ENCODE data around the gene SMCR8. TPM values are rescaled to one million over a fixed set of nuclear protein-coding genes. Genes with fewer than 3 reads are reported as not detected.

SMCR8 gene
- total and polyA plus RNA-seq, 2 of the 8 experiments (the other 6 are each of a cell fraction or from before 2014, with no cell fraction given): 6.9 to 18.5 TPM

DNA sequence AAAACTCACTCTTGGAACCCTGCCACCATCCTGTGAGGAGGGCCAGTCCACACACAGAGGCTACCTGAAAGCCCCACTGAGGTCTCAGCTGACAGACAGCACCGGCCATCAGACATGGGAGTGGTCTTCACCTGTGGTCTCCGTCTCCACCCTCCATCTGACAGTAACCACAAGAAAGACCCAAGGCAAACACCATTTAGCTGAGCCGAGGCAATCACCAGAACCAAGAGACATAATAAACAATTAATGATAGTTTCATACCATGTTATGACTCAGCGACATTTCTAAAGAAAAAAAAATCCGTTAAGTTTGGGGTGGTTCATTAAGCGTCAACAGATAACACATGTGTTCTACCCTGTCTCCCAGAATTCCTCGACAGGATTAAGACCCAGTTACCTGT, 56.4 kb downstream of the SMCR8 start:
- Histone ChIP-seq H4K20me1 (replicated peaks in 1 of 2; ENCODE audit: control insufficient read depth in 1 of 2, insufficient read depth in 2 of 2, low read length in 2 of 2) (no peaks in the 10 kb centered on the region), H3K36me3 (ENCODE audit: control insufficient read depth in 2 of 4, insufficient read depth in 4 of 4, low read length in 3 of 4) (no peaks in the 10 kb centered on the region), H3K79me1 (ENCODE audit: low read depth, low read length) (no peaks in the 10 kb centered on the region), H3K14ac (ENCODE audit: insufficient read length) (no peak overlapping the region), H2AK5ac (ENCODE audit: low read depth, low read length) (no peak overlapping the region), H3K4ac (replicated peaks; ENCODE audit: insufficient read length, low read depth, low read length) (no peak overlapping the region), H3K18ac (ENCODE audit: extremely low read depth, low read length) (no peak overlapping the region), H4K5ac (ENCODE audit: insufficient read length, low read depth, low read length) (no peak overlapping the region), H3K4me3 (ENCODE audit: extremely low read depth in 1 of 4, insufficient read depth in 2 of 4, low read depth in 3 of 4, low read length in 4 of 4) (no peak overlapping the region), H3K9ac (replicated peaks in 1 of 4; ENCODE audit: extremely low read depth in 1 of 4, low read depth in 3 of 4, low read length in 3 of 4) (no peak overlapping the region), H2BK15ac (ENCODE audit: low read length) (no peak overlapping the region), H3K27ac (ENCODE audit: low read depth, low read length) (no peak overlapping the region), H3K4me2 (ENCODE audit: insufficient read depth in 1 of 2, low read depth in 2 of 2, low read length in 2 of 2) (no peak overlapping the region), H2BK120ac (replicated peaks; ENCODE audit: low read depth, low read length) (no peak overlapping the region), H3K56ac (replicated peaks; ENCODE audit: insufficient read length, low read depth, low read length) (no peak overlapping the region), H2AFZ (ENCODE audit: low read length) (no peak overlapping the region), H3K23me2 (ENCODE audit: low read depth, low read length) (no peaks in the 10 kb centered on the region), H3K9me3 (ENCODE audit: insufficient read depth in 2 of 2, low read depth in 1 of 2, low read length in 1 of 2) (peaks cover 0 to 5% of the 10 kb centered on the region in 2 experiments; a peak in 1 of 4 replicates), H3K4me1 (replicated peaks in 1 of 4; ENCODE audit: control insufficient read depth in 3 of 4, insufficient read depth in 4 of 4, low read length in 3 of 4) (no peaks in the 10 kb centered on the region), H2BK12ac (ENCODE audit: low read depth, low read length) (no peak overlapping the region), H2BK5ac (ENCODE audit: low read depth, low read length) (no peak overlapping the region), H3K27me3 (replicated peaks in 1 of 4; ENCODE audit: control insufficient read depth in 3 of 4, extremely low read depth in 1 of 4, insufficient read depth in 3 of 4, low read length in 3 of 4) (no peaks in the 10 kb centered on the region), H2BK20ac (ENCODE audit: low read length) (no peak overlapping the region), H4K91ac (replicated peaks; ENCODE audit: insufficient read length, low read length) (no peak overlapping the region), H3K23ac (ENCODE audit: insufficient read length) (no peak overlapping the region), H3K79me2 (ENCODE audit: control insufficient read depth in 1 of 2, insufficient read depth in 2 of 2, low read length in 2 of 2) (no peaks in the 10 kb centered on the region), H4K8ac (ENCODE audit: extremely low read depth, insufficient read depth, low read length) (no peak overlapping the region)
- DNase-seq (ENCODE audit: low read depth in 1 of 2, low spot score in 2 of 2): no peak
- 93% methylated on average over 7 of the region's 7 CpGs; no CpG with 5 or more reads in 1 of the 2 experiments for WGBS, 2 experiments (ENCODE audit: extremely low coverage in 1 of 2, insufficient coverage in 1 of 2, insufficient read length in 1 of 2, insufficient replicate concordance in 2 of 2, low coverage in 1 of 2, low lambda C conversion rate in 2 of 2, missing lambda C conversion rate in 1 of 2)
- POLR2A ChIA-PET (ENCODE audit: partially characterized antibody): no interaction called here
- no peak for FAIRE-seq
- CTCF ChIA-PET (ENCODE audit: partially characterized antibody): no interaction called here
- TF ChIP-seq, protein P1, sequence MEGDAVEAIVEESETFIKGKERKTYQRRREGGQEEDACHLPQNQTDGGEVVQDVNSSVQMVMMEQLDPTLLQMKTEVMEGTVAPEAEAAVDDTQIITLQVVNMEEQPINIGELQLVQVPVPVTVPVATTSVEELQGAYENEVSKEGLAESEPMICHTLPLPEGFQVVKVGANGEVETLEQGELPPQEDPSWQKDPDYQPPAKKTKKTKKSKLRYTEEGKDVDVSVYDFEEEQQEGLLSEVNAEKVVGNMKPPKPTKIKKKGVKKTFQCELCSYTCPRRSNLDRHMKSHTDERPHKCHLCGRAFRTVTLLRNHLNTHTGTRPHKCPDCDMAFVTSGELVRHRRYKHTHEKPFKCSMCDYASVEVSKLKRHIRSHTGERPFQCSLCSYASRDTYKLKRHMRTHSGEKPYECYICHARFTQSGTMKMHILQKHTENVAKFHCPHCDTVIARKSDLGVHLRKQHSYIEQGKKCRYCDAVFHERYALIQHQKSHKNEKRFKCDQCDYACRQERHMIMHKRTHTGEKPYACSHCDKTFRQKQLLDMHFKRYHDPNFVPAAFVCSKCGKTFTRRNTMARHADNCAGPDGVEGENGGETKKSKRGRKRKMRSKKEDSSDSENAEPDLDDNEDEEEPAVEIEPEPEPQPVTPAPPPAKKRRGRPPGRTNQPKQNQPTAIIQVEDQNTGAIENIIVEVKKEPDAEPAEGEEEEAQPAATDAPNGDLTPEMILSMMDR (IDR thresholded peaks at IDR 0.05; ENCODE audit: control extremely low read depth in 1 of 3, insufficient read depth in 1 of 3, low read depth in 1 of 3, low read length in 3 of 3): no peak
- TF ChIP-seq GTF2F1 (IDR thresholded peaks at IDR 0.05; ENCODE audit: borderline replicate concordance, low read depth, low read length) (no peak), NRF1 (IDR thresholded peaks at IDR 0.05; ENCODE audit: low read depth, low read length) (no peak), PHF8 (conservative IDR thresholded peaks at IDR 0.05; ENCODE audit: low read depth, low read length) (no peak), ZNF274 (IDR thresholded peaks at IDR 0.05; ENCODE audit: borderline replicate concordance, extremely low read depth, low read length) (no peak), TBP (IDR thresholded peaks at IDR 0.05; ENCODE audit: low read depth, low read length) (no peak), SAP30 (IDR thresholded peaks at IDR 0.05; ENCODE audit: insufficient read depth, insufficient replicate concordance, low read length) (no peak), SP2 (IDR thresholded peaks at IDR 0.05; ENCODE audit: low read length) (no peak), POLR2A (IDR thresholded peaks at IDR 0.05; ENCODE audit: control extremely low read depth in 1 of 2, low read depth in 2 of 2, low read length in 2 of 2) (no peak), RNF2 (IDR thresholded peaks at IDR 0.05; ENCODE audit: borderline replicate concordance, low read depth, low read length, missing control alignments, poor library complexity, severe bottlenecking) (no peak)
- TF ChIP-seq, protein P2, sequence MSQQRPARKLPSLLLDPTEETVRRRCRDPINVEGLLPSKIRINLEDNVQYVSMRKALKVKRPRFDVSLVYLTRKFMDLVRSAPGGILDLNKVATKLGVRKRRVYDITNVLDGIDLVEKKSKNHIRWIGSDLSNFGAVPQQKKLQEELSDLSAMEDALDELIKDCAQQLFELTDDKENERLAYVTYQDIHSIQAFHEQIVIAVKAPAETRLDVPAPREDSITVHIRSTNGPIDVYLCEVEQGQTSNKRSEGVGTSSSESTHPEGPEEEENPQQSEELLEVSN (IDR thresholded peaks at IDR 0.05): no peak
